DND-41 (cell line): Measurements from ENCODE around the gene NFIA.

Experiments used
- ATAC-seq: fragments of 200-7000 bp; cut with Tn5 transposase; 3 replicates; pipeline ENCODE4 v1.9.1; 2021; ENCODE audit warnings: low read depth; ENCODE audit not compliant: insufficient read depth
- DNase-seq: peaks from one replicate; pipeline ENCODE4 v3.0.0-alpha.2; 2020
- H2AFZ ChIP-seq: 2 replicates; pipeline ENCODE4 v1.6.0; 2012; ENCODE audit warnings: low read depth, low read length
- H3K27ac ChIP-seq: 2 replicates; pipeline ENCODE4 v1.5.1; 2012; ENCODE audit warnings: low read length, inconsistent platforms
- H3K27me3 ChIP-seq: fragments of 200-600 bp; sonication (generic); 2 replicates; pipeline ENCODE4 v1.6.0; 2012; ENCODE audit warnings: low read length, mild to moderate bottlenecking, inconsistent platforms; ENCODE audit not compliant: insufficient read depth, poor library complexity
- H3K36me3 ChIP-seq: 2 replicates; pipeline ENCODE4 v1.5.1; 2012; ENCODE audit warnings: low read length, inconsistent platforms; ENCODE audit not compliant: insufficient read depth
- H3K4me1 ChIP-seq: 2 replicates; pipeline ENCODE4 v1.5.1; 2012; ENCODE audit warnings: mild to moderate bottlenecking, low read length; ENCODE audit not compliant: insufficient read depth
- H3K4me2 ChIP-seq: 2 replicates; pipeline ENCODE4 v1.6.0; 2012; ENCODE audit warnings: mild to moderate bottlenecking, moderate library complexity, low read length, inconsistent platforms; ENCODE audit not compliant: insufficient read depth
- H3K4me3 ChIP-seq, 2 experiments: fragments of 200-600 bp in 1 of 2; shearing (Covaris generic) in 1 of 2; 2 replicates each; pipeline ENCODE4 v1.5.1; 2012 to 2016; ENCODE audit warnings: inconsistent platforms in 2 of 2, low read length in 2 of 2, mild to moderate bottlenecking in 2 of 2, low read depth in 1 of 2, moderate library complexity in 1 of 2
- H3K79me2 ChIP-seq: 2 replicates; pipeline ENCODE4 v1.6.0; 2012; ENCODE audit warnings: low read length, inconsistent platforms; ENCODE audit not compliant: insufficient read depth
- H3K9ac ChIP-seq: 2 replicates; pipeline ENCODE4 v1.6.0; 2012; ENCODE audit warnings: low read depth, mild to moderate bottlenecking, inconsistent platforms, low read length, moderate library complexity
- H3K9me3 ChIP-seq: 2 replicates; pipeline ENCODE4 v1.5.1; 2012; ENCODE audit warnings: low read length, moderate library complexity, mild to moderate bottlenecking, inconsistent platforms; ENCODE audit not compliant: insufficient read depth, severe bottlenecking
- H4K20me1 ChIP-seq: 2 replicates; pipeline ENCODE4 v1.6.0; 2012; ENCODE audit warnings: low read length; ENCODE audit not compliant: insufficient read depth
- CTCF ChIP-seq: IDR thresholded peaks from 2 replicates; pipeline ENCODE4 v1.5.1; 2012; ENCODE audit warnings: borderline replicate concordance, low read length, moderate library complexity, mild to moderate bottlenecking; ENCODE audit not compliant: poor library complexity, severe bottlenecking; ENCODE audit errors: extremely low read depth
- EZH2 ChIP-seq: IDR thresholded peaks from 3 replicates; pipeline ENCODE4 v1.6.1; 2012; ENCODE audit warnings: borderline replicate concordance, low read depth, mild to moderate bottlenecking, moderate library complexity, low read length, inconsistent platforms; ENCODE audit not compliant: severe bottlenecking

Gene NFIA

GRCh38 chr1:61120246-61120840, 38.0 kb downstream of the NFIA start:
- H3K9ac ChIP-seq, result no peak overlapping the region
- TF ChIP-seq CTCF, result no peak
- no peak for TF ChIP-seq EZH2
- no peaks in the 10 kb centered on the region for H3K79me2 ChIP-seq
- no peaks in the 10 kb centered on the region for H3K4me1 ChIP-seq
- no peaks in the 10 kb centered on the region for H3K27me3 ChIP-seq
- no peak overlapping the region for H3K4me2 ChIP-seq
- no peak overlapping the region for H3K27ac ChIP-seq
- H3K36me3 ChIP-seq, result no peaks in the 10 kb centered on the region
- no peak overlapping the region for H2AFZ ChIP-seq
- DNase-seq (no peak), ATAC-seq (no peak)
- H3K4me3 ChIP-seq, result no peak overlapping the region
- no peaks in the 10 kb centered on the region for H3K9me3 ChIP-seq
- no peaks in the 10 kb centered on the region for H4K20me1 ChIP-seq

- H3K9me3 ChIP-seq, result no peaks in the 10 kb centered on the region
- H3K36me3 ChIP-seq, result no peaks in the 10 kb centered on the region
- H3K9ac ChIP-seq, result no peak overlapping the region
- no peaks in the 10 kb centered on the region for H3K4me1 ChIP-seq
- H3K4me2 ChIP-seq, result no peak overlapping the region
- no peak overlapping the region for H3K4me3 ChIP-seq
- no peak overlapping the region for H2AFZ ChIP-seq
- DNase-seq, result no peak
- H4K20me1 ChIP-seq, result no peaks in the 10 kb centered on the region
- H3K27me3 ChIP-seq, result no peaks in the 10 kb centered on the region
- H3K27ac ChIP-seq, result no peak overlapping the region
- ATAC-seq, result no peak
- TF ChIP-seq CTCF, result no peak
- TF ChIP-seq EZH2, result no peak
- H3K79me2 ChIP-seq, result no peaks in the 10 kb centered on the region
Measured at GRCh38 chr1:61120998-61121397, 38.6 kb downstream of the NFIA start.

- no peaks in the 10 kb centered on the region for H3K27me3 ChIP-seq
- no peaks in the 10 kb centered on the region for H3K79me2 ChIP-seq
- no peak overlapping the region for H2AFZ ChIP-seq
- no peak for TF ChIP-seq EZH2
- TF ChIP-seq CTCF, result no peak
- H3K4me2 ChIP-seq, result no peak overlapping the region
- no peak overlapping the region for H3K9ac ChIP-seq
- H3K4me3 ChIP-seq, result no peak overlapping the region
- H3K9me3 ChIP-seq, result no peaks in the 10 kb centered on the region
- no peak for ATAC-seq
- no peaks in the 10 kb centered on the region for H3K4me1 ChIP-seq
- no peaks in the 10 kb centered on the region for H4K20me1 ChIP-seq
- H3K36me3 ChIP-seq, result no peaks in the 10 kb centered on the region
- no peak for DNase-seq
- H3K27ac ChIP-seq, result no peak overlapping the region
Measured at GRCh38 chr1:61121631-61122030, 39.3 kb downstream of the NFIA start.

- no peak for ATAC-seq
- no peak for DNase-seq
- no peak overlapping the region for H3K4me2 ChIP-seq
- no peaks in the 10 kb centered on the region for H3K27me3 ChIP-seq
- no peak overlapping the region for H3K27ac ChIP-seq
- H3K79me2 ChIP-seq, result no peaks in the 10 kb centered on the region
- no peaks in the 10 kb centered on the region for H3K4me1 ChIP-seq
- H2AFZ ChIP-seq, result no peak overlapping the region
- H4K20me1 ChIP-seq, result no peaks in the 10 kb centered on the region
- H3K4me3 ChIP-seq, result no peak overlapping the region
- TF ChIP-seq EZH2 (no peak), CTCF (no peak)
- no peaks in the 10 kb centered on the region for H3K9me3 ChIP-seq
- no peaks in the 10 kb centered on the region for H3K36me3 ChIP-seq
- H3K9ac ChIP-seq, result no peak overlapping the region
Measured at GRCh38 chr1:61122389-61122788, 40.0 kb downstream of the NFIA start.
